Measurements from ENCODE around the gene ZNF407.

The ZNF407 gene

DNA sequence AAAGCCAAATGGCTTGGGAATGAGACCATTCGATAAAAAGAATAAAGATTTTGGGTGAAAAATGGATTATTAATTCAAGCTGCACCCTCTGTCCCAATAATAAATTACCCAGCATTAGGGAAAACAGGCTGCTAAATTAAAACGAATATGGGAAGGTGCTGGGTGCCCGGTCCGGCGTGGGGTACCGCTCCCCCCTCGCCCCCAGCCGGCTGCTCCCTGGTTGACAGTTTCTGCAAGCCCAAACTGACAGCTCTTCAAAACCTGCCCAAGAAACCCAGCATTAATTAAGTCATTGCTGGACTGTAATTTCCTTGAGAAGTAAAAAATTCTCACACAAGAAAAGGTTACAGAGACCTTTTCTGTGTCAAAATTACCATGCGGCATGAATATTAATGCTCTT, 512.6 kb downstream of the ZNF407 start:
- no peak for DNase-seq (ENCODE audit: low read depth)
- no peak overlapping the region for H3K4me3 ChIP-seq (ENCODE audit: low read depth, low read length)
- TF ChIP-seq, protein P1, sequence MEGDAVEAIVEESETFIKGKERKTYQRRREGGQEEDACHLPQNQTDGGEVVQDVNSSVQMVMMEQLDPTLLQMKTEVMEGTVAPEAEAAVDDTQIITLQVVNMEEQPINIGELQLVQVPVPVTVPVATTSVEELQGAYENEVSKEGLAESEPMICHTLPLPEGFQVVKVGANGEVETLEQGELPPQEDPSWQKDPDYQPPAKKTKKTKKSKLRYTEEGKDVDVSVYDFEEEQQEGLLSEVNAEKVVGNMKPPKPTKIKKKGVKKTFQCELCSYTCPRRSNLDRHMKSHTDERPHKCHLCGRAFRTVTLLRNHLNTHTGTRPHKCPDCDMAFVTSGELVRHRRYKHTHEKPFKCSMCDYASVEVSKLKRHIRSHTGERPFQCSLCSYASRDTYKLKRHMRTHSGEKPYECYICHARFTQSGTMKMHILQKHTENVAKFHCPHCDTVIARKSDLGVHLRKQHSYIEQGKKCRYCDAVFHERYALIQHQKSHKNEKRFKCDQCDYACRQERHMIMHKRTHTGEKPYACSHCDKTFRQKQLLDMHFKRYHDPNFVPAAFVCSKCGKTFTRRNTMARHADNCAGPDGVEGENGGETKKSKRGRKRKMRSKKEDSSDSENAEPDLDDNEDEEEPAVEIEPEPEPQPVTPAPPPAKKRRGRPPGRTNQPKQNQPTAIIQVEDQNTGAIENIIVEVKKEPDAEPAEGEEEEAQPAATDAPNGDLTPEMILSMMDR (IDR thresholded peaks at IDR 0.05; ENCODE audit: insufficient read depth, low read depth, low read length, missing control alignments) = no peak

DNA sequence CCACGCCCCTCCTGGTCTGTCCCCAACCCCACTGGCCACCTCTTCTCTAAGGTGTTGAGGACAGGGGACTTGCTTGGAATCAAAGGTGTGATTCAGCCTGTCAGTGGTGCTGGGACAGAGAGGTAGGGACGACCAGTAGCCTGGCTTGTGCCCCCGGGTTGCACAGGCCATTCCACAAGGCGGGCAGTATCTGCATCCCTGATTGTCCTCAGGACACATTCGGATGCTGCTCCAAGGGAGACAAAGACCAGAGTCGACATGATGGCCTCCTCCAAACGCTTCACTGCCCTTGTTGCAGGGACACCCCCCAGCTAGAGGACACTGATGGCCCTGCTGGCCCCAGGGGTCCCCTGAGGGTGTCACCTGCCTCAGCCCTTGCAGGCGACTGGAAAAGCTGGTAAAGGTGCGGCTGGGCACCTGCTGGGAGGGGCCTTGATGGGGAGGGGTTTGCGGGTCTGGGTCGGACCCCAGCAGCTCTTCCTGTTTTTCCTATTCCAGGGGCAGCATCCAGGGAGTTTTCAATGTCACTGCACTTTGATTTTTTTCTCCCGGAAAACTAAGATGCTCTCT, 513.3 kb downstream of the ZNF407 start:
- H3K4me3 ChIP-seq (ENCODE audit: low read depth, low read length) = no peak overlapping the region
- TF ChIP-seq, protein P1 (IDR thresholded peaks at IDR 0.05; ENCODE audit: insufficient read depth, low read depth, low read length, missing control alignments) = no peak
- DNase-seq (ENCODE audit: low read depth) = no peak

DNA sequence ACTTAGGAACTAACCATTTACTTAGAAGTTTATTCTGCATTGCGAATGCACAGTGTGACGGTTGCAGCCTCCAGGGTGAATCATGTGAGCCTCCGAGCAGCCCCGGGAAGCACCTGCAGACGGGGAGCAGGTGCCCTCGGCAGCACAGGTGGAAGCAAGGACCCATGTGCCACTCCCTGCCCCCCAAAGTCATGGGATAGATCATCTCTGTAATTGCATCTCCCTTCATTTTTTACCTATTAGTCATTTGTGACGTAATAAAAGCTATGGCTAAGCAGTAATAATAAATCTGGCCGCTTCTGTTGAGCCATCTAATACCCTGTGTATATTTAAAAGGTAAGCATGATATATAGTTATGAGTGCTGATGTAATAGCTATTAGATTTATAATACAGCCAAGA, 514.1 kb downstream of the ZNF407 start:
- H3K4me3 ChIP-seq (ENCODE audit: low read depth, low read length) = no peak overlapping the region
- TF ChIP-seq, protein P1 (IDR thresholded peaks at IDR 0.05; ENCODE audit: insufficient read depth, low read depth, low read length, missing control alignments) = no peak
- no peak for DNase-seq (ENCODE audit: low read depth)

DNA sequence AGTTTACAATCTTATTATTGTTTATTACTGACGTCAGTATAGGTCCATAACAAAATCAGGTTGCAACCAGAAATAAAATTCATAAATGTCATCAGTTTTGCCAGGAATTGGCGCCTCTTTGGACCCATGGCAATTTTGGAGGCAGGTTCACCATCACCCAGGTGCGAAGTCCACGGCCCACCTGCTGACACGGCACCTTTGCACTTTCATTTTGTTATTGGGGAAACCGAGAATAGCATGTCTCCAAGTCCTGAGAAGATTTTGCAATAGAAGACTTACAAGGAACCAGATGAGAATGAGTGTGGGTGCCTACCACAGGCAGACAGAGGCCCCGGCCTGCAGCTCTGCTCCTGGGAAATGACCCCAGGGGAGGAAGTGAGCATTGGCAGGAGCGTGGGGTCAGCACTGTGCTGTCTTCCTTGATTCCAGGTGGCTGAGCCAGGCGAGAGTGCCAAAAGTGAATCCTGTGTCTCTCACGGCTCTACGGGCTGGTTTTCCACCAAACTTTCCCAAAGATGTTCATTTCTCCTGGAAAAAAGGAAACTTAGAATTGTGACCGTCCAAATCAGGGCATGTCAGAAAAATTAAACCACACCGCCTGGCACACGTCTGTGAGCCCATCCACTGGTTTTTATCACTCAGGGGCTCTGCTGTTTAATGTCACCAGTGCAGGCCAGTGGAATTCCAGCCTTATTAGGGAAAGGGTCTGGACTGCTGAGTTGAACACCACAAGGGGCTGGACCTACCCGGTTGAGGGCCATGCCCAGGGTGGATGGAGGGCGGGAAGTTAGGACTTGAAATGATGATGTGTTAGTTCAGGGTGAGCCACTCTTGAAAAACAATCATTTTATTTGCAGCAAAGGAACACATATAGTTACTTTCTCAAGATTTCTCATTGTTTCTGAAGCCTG, 514.8 kb downstream of the ZNF407 start:
- no peak for DNase-seq (ENCODE audit: low read depth)
- TF ChIP-seq, protein P1 (IDR thresholded peaks at IDR 0.05; ENCODE audit: insufficient read depth, low read depth, low read length, missing control alignments) = no peak
- H3K4me3 ChIP-seq (ENCODE audit: low read depth, low read length) = no peak overlapping the region

DNA sequence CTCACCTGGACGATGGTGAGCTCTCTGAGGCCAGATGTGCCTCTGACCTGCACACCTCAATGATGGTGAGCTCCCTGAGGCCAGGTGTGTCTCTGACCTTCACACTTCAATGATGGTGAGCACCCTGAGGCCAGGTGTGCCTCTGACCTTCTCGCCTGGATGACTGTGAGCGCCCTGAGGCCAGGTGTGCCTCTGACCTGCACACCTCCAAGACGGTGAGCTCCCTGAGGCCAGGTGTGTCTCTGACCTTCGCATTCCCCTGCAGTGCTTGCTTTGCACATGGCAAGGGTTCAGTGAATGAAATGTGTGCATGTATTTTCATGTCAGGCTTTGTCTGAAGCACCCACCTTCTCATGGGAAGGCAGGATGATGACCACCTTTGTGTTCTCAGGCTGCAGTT, 515.8 kb downstream of the ZNF407 start:
- no peak overlapping the region for H3K4me3 ChIP-seq (ENCODE audit: low read depth, low read length)
- no peak for DNase-seq (ENCODE audit: low read depth)
- TF ChIP-seq, protein P1 (IDR thresholded peaks at IDR 0.05; ENCODE audit: insufficient read depth, low read depth, low read length, missing control alignments) = no peak

DNA sequence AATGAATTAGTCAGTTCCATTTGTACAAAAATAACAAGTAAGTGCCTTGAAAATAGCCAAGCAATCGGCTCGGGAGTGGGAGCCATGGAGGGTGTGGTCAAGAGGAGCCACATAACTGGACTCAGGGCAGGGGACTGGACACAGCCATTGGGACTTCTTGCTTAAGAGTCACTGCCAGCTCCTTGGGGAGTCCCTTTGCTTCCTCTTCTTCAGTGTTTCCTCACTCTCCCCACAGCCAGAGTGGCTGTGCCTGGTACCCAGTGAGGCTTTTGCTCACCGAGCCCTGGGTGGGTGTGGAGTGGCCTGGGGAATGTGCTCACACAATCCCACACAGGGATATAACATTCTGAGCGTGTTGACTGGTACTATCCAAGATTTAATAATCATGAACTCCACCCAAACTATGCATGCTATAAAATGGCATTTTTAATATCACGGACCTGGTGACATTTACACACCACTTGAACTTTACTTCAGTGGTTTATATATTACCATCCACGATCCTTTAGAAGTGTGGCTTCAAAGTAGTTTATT, 516.6 kb downstream of the ZNF407 start:
- TF ChIP-seq, protein P1 (IDR thresholded peaks at IDR 0.05; ENCODE audit: insufficient read depth, low read depth, low read length, missing control alignments) = no peak
- DNase-seq (ENCODE audit: low read depth) = no peak
- no peak overlapping the region for H3K4me3 ChIP-seq (ENCODE audit: low read depth, low read length)
